Measurements from ENCODE around the gene MYL10. TPM values are rescaled to one million over a fixed set of nuclear protein-coding genes. Genes with fewer than 3 reads are reported as not detected.
A peak's percentile ranks its signal among the peaks of the same experiment; 100 is the strongest.

The MYL10 gene
- total and polyA plus RNA-seq, 10 of the 15 experiments (the other 5 are each of a cell fraction or from before 2014, with no cell fraction given), result not detected

DNA sequence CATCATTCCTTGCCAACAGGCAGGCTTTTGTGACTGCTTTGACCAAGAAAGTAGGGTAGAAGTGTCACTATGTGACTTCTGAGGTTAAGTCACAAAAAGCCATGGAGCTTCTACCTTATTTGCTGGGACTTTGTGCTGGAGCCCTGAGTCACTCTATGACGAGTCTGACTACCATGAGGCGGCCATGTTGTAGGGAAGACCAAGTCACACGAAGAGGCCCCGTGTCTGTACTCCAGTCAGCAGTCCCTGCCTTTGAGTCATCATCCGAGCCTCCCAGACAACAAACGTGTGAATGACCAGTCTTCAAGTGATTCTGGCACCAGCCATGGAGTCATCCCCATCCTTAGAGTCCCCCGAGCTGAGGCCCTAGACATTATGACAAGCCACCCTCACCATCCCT, 3.5 kb upstream of the MYL10 start:
- 25% methylated on average over 7 of the region's 7 CpGs for WGBS (ENCODE audit: insufficient coverage, insufficient replicate concordance, low lambda C conversion rate, missing lambda C conversion rate)
- ATAC-seq (no peak), FAIRE-seq (no peak), DNase-seq (ENCODE audit: low read depth, low spot score) (no peak)
- TF ChIP-seq RCOR1 (conservative IDR thresholded peaks at IDR 0.05; ENCODE audit: low read depth, low read length) (no peak), YY1 (IDR thresholded peaks at IDR 0.05; ENCODE audit: low read depth, low read length) (0 out of 2 replicates have a peak, but pooled peaks have one; percentile 49)
- no peak overlapping the region for H3K4me3 ChIP-seq
- ChIA-PET POLR2A (no interaction called here), SMC1A (ENCODE audit: uncharacterized antibody, unreplicated experiment) (no interaction called here), CTCF (no interaction called here), RAD21 (ENCODE audit: unreplicated experiment) (no interaction called here)
- H4K20me1 ChIP-seq (ENCODE audit: control insufficient read depth, insufficient read depth), result no peaks in the 10 kb centered on the region
- BruUV-seq (replicated peaks), result no TSS peak
- no peak overlapping the region for H3K27ac ChIP-seq (ENCODE audit: control insufficient read depth, insufficient read depth)
- no peaks in the 10 kb centered on the region for H3K79me2 ChIP-seq (ENCODE audit: control insufficient read depth, insufficient read depth, low read length)
- no peaks in the 10 kb centered on the region for H3K4me1 ChIP-seq (ENCODE audit: control insufficient read depth, insufficient read depth, low read length)
- no peaks in the 10 kb centered on the region for H3K36me3 ChIP-seq (ENCODE audit: control insufficient read depth in 2 of 2, insufficient read depth in 2 of 2, low read length in 1 of 2)
- no peaks in the 10 kb centered on the region for H3K9me3 ChIP-seq (replicated peaks; ENCODE audit: control insufficient read depth, insufficient read depth, low read length)
- no peak overlapping the region for H2AFZ ChIP-seq (ENCODE audit: control insufficient read depth, low read depth, low read length)
- peaks cover 0 to 3% of the 10 kb centered on the region in 2 experiments; a peak in 2 of 4 replicates for H3K27me3 ChIP-seq (replicated peaks in 1 of 2; ENCODE audit: control insufficient read depth in 2 of 2, insufficient read depth in 2 of 2, low read length in 1 of 2)
- in situ Hi-C loops (cut with MboI) (no loop called here), intact Hi-C loops (cut with micrococcal nuclease; ENCODE audit: unreplicated experiment) (no loop called here)
- H3K9ac ChIP-seq (ENCODE audit: control insufficient read depth, insufficient read depth, low read length), result no peak overlapping the region
- no peak overlapping the region for H3K4me2 ChIP-seq (ENCODE audit: control insufficient read depth, insufficient read depth)

DNA sequence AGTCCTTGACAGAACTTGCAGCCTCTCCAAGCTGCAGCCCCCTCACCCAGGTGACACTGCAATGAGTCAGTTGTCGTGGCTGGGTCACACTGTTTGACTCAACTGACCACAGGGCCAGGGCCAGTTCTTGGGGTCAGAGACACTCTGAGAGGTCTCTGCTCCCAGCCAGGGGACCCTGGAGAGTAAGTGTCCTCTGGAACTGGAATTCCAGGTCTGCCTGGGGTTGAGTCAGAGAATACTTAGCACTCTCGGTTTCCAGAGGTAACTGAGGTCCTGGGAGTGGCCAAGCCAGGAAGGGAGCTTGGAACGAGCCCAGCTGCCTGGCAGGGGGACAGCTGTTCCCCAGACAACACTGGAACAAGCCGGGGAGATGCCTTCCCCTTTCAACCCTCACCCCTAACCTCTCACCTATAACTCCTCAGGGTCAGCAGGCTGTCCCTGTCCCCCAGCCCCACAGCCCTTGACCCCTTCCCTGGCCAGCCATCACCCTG, 2.2 kb upstream of the MYL10 start:
- ChIA-PET RAD21 (ENCODE audit: unreplicated experiment) (no interaction called here), SMC1A (ENCODE audit: uncharacterized antibody, unreplicated experiment) (no interaction called here), POLR2A (no interaction called here), CTCF (no interaction called here)
- no peaks in the 10 kb centered on the region for H3K79me2 ChIP-seq (ENCODE audit: control insufficient read depth, insufficient read depth, low read length)
- FAIRE-seq (no peak), ATAC-seq (no peak), DNase-seq (ENCODE audit: low read depth, low spot score) (no peak)
- no peak overlapping the region for H2AFZ ChIP-seq (ENCODE audit: control insufficient read depth, low read depth, low read length)
- no peaks in the 10 kb centered on the region for H3K4me1 ChIP-seq (ENCODE audit: control insufficient read depth, insufficient read depth, low read length)
- H4K20me1 ChIP-seq (ENCODE audit: control insufficient read depth, insufficient read depth), result no peaks in the 10 kb centered on the region
- no peak overlapping the region for H3K4me2 ChIP-seq (ENCODE audit: control insufficient read depth, insufficient read depth)
- intact Hi-C loops (cut with micrococcal nuclease; ENCODE audit: unreplicated experiment) (no loop called here), in situ Hi-C loops (cut with MboI) (no loop called here)
- no peaks in the 10 kb centered on the region for H3K36me3 ChIP-seq (ENCODE audit: control insufficient read depth in 2 of 2, insufficient read depth in 2 of 2, low read length in 1 of 2)
- no peaks in the 10 kb centered on the region for H3K9me3 ChIP-seq (replicated peaks; ENCODE audit: control insufficient read depth, insufficient read depth, low read length)
- H3K4me3 ChIP-seq, result no peak overlapping the region
- no peaks in the 10 kb centered on the region; a peak in 2 of 4 replicates for H3K27me3 ChIP-seq (replicated peaks in 1 of 2; ENCODE audit: control insufficient read depth in 2 of 2, insufficient read depth in 2 of 2, low read length in 1 of 2)
- H3K9ac ChIP-seq (ENCODE audit: control insufficient read depth, insufficient read depth, low read length), result no peak overlapping the region
- H3K27ac ChIP-seq (ENCODE audit: control insufficient read depth, insufficient read depth), result no peak overlapping the region
- no TSS peak for BruUV-seq (replicated peaks)
- WGBS (ENCODE audit: insufficient coverage, insufficient replicate concordance, low lambda C conversion rate, missing lambda C conversion rate), result 34% methylated on average over 4 of the region's 4 CpGs
- TF ChIP-seq CHD4 (IDR thresholded peaks at IDR 0.05), result no peak
- TF ChIP-seq ZNF274 (IDR thresholded peaks at IDR 0.05; ENCODE audit: insufficient read depth, insufficient read length), result no peak
- TF ChIP-seq USF2 (IDR thresholded peaks at IDR 0.05; ENCODE audit: borderline replicate concordance, low read depth, low read length), result no peak
- no peak for TF ChIP-seq NFXL1 (IDR thresholded peaks at IDR 0.05; ENCODE audit: borderline replicate concordance)
- TF ChIP-seq TCF7 (IDR thresholded peaks at IDR 0.05; ENCODE audit: borderline replicate concordance), result no peak
- TF ChIP-seq STAT3 (IDR thresholded peaks at IDR 0.05; ENCODE audit: low read depth, low read length), result no peak
- TF ChIP-seq TCF3 (IDR thresholded peaks at IDR 0.05; ENCODE audit: borderline replicate concordance, insufficient read depth, low read depth, low read length), result no peak
- no peak for TF ChIP-seq SIX5 (IDR thresholded peaks at IDR 0.05; ENCODE audit: low read depth, low read length, severe bottlenecking)
- TF ChIP-seq, protein P1, sequence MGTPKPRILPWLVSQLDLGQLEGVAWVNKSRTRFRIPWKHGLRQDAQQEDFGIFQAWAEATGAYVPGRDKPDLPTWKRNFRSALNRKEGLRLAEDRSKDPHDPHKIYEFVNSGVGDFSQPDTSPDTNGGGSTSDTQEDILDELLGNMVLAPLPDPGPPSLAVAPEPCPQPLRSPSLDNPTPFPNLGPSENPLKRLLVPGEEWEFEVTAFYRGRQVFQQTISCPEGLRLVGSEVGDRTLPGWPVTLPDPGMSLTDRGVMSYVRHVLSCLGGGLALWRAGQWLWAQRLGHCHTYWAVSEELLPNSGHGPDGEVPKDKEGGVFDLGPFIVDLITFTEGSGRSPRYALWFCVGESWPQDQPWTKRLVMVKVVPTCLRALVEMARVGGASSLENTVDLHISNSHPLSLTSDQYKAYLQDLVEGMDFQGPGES (IDR thresholded peaks at IDR 0.05), result no peak
- no peak for TF ChIP-seq ZNF687 (IDR thresholded peaks at IDR 0.05)
- TF ChIP-seq IRF4 (IDR thresholded peaks at IDR 0.05; ENCODE audit: low read depth, low read length), result no peak
